GM19099 (cell line): ENCODE measurements around the gene PLEKHG4B.

ENCODE experiments used
- POLR2A ChIP-seq: IDR thresholded peaks from 3 replicates; pipeline ENCODE4 v1.6.1; 2011; ENCODE audit warnings: low read depth; ENCODE audit not compliant: insufficient read length; ENCODE audit errors: extremely low read depth

The PLEKHG4B gene

GRCh38 chr5:218457-219291, 126.7 kb downstream of the PLEKHG4B start:
- no peak for TF ChIP-seq POLR2A

- TF ChIP-seq POLR2A = no peak
Observed at GRCh38 chr5:219460-219863, 127.5 kb downstream of the PLEKHG4B start.

GRCh38 chr5:219991-220390, 128.0 kb downstream of the PLEKHG4B start:
- TF ChIP-seq POLR2A = no peak

GRCh38 chr5:223791-224190, 131.8 kb downstream of the PLEKHG4B start:
- no peak for TF ChIP-seq POLR2A

- no peak for TF ChIP-seq POLR2A
Observed at GRCh38 chr5:225334-225733, 133.4 kb downstream of the PLEKHG4B start.

GRCh38 chr5:228886-229285, 136.9 kb downstream of the PLEKHG4B start:
- TF ChIP-seq POLR2A = no peak

- no peak for TF ChIP-seq POLR2A
Observed at GRCh38 chr5:230711-231110, 138.7 kb downstream of the PLEKHG4B start.

GRCh38 chr5:231661-232060, 139.7 kb downstream of the PLEKHG4B start:
- no peak for TF ChIP-seq POLR2A

GRCh38 chr5:234450-234849, 142.5 kb downstream of the PLEKHG4B start:
- TF ChIP-seq POLR2A = no peak
